ENCODE results near the gene FAM135A. TPM values are rescaled to one million over a fixed set of nuclear protein-coding genes. Genes with fewer than 3 reads are reported as not detected.
A peak's percentile ranks its signal among the peaks of the same experiment; 100 is the strongest.
"Not testable (repeated sequence)": the region's sequence is repeated elsewhere in the genome, so short reads cannot be mapped to it uniquely, and the experiment has no call there.

The FAM135A gene
- total RNA-seq, 1 donor from 2014 or later, result 22.5 TPM

DNA sequence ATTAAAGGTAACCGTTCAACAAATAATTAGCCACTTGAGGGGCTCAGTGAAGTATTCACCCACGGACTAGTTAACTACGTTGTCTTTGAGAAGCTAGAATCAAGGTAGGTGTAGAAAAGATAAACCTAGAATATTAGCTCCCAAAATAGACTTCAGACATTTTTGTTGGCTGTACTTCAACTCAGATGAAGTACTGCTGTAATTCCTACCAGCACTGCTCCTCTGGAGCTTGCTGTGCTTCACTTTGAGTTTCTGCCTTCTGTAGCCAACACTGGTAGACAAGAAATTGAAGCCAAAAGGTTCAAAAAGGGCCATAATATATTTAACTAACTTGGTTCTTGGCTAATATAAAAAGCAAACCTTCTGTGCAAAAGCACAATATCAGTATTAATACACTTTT lies 134.6 kb downstream of the FAM135A start:
- no peak for DNase-seq

GRCh38 chr6:70549327-70549726 lies 136.0 kb downstream of the FAM135A start:
- no peak for DNase-seq

DNA sequence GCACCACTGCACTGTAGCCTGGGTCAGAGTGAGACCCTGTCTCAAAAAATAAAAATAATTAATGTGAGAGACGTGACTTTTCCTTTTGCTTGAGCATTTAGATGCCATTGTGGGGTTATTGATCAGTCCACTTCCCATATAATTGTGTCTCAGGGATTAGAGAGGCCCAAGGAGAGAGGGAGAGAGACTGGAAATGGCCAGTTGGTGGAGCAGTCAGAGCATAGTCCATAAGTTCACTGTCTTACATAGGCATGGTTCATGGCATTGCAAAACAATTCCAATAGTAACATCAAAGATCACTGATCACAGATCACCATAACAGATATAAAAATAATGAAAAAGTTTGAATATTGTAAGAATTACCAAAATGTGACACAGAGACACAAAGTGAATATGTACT lies 138.3 kb downstream of the FAM135A start:
- no peak for DNase-seq

GRCh38 chr6:70552286-70552940 lies 139.1 kb downstream of the FAM135A start:
- DNase-seq, result not testable (repeated sequence)

DNA sequence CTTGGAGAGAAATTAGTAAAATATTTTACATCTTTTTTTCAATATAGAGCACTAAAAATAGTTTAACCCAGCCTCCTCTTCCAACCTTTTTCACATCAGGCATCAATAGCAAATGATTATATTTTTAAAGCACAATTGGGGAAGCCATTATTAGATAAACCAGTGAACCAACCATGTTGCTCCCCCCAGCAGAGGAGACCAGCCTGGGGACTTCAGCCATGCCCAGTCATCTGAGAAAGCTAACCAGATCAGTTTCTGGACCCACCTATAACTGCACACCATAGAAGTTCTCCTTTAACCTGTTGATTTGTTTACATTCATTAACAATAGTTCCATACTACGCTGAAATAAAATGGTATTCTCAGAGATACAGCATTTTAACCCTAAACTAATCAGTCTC lies 139.7 kb downstream of the FAM135A start:
- DNase-seq, result no peak

DNA sequence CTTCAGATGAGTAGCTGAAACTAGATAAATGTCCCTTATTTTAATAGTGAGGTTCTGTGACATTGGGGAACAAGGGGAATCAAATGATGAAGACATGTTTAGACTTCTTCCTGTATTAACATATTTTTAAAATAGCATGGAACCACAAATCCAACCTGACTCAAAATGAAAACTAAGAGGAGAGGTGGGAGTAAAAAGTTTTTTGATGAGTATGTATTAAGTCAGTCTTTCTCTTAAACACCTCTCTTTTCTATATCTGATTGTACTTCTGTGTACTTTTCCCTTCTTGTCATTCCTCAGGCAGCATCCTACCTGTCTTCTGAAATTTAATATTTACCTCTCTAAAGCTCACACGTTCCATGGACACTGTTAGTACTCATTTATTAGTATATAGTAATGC lies 144.7 kb downstream of the FAM135A start:
- DNase-seq, result no peak

DNA sequence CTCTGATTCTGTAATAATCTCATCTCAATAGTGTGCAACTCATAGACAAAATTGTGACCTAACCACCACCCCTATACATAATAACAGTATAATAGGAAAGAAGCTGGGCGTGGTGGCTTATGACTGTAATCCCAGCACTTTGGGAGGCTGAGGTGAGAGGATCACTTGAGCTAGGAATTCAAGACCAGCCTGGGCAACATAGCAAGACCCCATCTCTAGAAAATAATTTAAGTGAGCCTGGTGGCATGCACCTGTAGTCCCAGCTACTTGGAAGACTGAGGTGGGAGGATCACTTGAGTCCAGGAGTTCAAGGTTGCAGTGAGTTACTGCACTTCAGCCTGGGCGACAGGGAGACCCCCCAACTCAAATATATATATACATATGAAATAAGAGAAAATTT lies 149.1 kb downstream of the FAM135A start:
- not testable (repeated sequence) for DNase-seq

GRCh38 chr6:70563530-70563929 lies 150.2 kb downstream of the FAM135A start:
- DNase-seq, result no peak

- DNase-seq, result peak; percentile 91
Observed at GRCh38 chr6:70566751-70567382, 153.6 kb downstream of the FAM135A start, which contains the start of gene SDHAF4. SDHAF4 (plus strand) TSS chr6:70566930; CDS start chr6:70566941, 11 bp downstream.

DNA sequence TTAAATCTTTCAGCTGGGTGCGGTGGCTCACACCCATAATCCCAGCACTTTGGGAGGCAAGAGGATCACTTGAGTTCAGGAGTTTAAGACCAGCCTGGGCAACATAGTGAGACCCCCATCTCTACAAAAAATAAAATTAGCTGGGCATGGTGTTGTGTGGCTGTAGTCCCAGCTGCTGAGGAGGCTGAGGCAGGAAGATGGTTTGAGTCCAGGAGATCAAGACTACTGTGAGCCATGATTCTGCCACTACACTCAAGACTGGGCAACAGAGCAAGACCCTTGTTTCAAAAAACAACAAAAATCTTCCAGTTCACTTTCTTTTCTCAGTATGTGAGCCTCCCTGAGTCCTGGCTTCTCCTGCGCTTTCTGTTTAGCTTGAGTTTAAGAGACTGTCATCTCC lies 161.3 kb downstream of the FAM135A start:
- DNase-seq, result no peak

- no peak for DNase-seq
Observed at GRCh38 chr6:70575899-70576495, 162.7 kb downstream of the FAM135A start.

- DNase-seq, result no peak
Observed at GRCh38 chr6:70586114-70586513, 172.8 kb downstream of the FAM135A start.

DNA sequence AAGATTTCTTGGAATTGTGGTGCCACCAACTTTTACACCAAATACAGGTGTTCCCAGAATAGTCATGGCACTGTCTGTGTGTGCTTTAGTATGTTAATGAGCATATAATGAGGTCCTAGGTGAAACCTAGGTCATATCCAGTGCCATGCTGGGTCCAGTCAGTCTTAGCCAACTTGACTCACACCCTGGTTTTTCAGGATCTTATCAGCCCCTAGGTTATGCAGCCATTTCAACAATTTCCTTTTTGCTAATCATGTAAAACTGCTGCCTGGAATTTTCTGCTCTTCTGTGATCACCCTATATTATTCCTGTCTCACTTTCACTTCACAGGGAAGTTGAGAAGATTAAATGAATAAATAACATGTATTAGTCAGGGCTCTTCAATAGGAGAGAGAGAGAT lies 177.1 kb downstream of the FAM135A start:
- DNase-seq, result no peak

DNA sequence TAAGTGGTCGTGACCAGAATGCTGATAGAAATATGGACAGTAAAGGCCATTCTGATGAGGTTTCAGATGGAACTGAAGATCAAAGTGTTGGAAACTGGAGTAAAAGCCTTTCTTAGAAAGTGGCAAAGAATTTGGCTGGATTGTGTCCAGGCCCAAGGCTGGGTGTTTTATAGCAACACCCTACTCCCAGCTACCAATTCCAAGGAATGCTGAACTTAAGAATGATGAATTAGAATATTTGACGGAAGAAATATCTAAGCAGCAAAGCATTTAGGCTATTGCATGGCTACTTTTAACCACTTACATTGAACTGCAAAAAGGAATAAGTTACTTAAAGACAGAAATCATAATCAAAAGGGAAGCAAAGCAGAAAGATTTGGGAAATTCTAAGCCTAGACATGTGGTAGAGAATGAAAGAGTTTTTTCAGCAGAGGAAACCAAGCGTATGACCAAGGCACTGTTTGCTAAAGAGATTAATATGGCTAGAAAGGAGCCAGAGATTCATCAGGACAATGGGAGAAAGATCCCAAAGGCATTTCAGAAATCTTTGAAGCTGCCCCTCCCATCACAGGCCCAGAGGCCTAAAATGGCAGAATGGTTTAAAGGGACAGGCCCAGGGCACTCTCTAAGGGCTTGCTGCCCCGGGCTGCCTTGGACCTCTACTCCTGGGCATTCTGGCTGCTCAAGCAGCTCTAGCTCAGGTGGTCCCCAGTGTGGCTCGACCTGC lies 179.2 kb downstream of the FAM135A start:
- no peak for DNase-seq

GRCh38 chr6:70593118-70593486 lies 179.8 kb downstream of the FAM135A start:
- DNase-seq, result no peak

- no peak for DNase-seq
Observed at GRCh38 chr6:70599187-70599586, 185.9 kb downstream of the FAM135A start.

DNA sequence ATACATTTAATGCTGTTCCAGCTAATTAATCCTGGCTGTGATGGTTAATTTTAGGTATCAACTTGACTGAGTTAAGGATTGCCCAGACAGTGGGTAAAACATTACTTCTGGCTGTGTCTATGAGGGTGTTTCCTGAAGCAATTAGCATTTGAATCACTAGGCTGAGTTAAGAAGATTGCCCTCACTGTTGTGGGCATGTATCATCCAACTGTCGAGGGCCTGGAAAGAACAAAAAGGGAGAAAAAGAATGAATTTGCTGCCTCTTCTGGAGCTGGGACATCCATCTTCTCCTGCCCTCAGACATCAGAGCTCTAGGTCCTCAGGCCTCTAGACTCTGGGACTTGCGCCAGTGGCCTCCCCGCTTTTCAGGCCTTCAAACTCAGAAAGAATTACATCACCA lies 187.7 kb downstream of the FAM135A start:
- no peak for DNase-seq

- no peak for DNase-seq
Observed at GRCh38 chr6:70604254-70604653, 190.9 kb downstream of the FAM135A start.

DNA sequence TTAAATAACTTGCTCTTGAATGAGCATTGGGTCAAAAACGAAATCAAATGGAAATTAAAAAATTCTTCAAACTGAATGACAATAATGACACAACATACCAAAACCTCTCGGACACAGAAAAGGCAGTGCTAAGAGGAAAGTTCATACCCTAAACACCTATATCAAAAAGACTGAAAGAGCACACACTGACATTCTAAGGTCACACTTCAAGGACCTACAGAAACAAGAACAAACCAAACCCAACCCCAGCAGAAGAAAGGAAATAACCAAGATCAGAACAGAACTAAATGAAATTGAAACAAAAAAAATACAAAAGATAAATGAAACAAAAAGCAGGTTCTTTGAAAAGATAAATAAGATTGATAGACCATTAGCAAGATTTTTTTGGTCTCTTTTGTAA lies 194.1 kb downstream of the FAM135A start:
- not testable (repeated sequence) for DNase-seq

GRCh38 chr6:70609181-70609580 lies 195.9 kb downstream of the FAM135A start:
- not testable (repeated sequence) for DNase-seq
